Measurements from ENCODE around the gene RANBP3.

Gene RANBP3

GRCh38 chr19:6005321-6006069, 27.6 kb upstream of the RANBP3 start:
- Histone ChIP-seq H3K9me3 (ENCODE audit: control insufficient read depth, insufficient read depth, low read length) (no peaks in the 10 kb centered on the region), H3K4me3 (ENCODE audit: low read depth, low read length) (no peak overlapping the region), H3K4me1 (ENCODE audit: control insufficient read depth, insufficient read depth, low read length) (no peaks in the 10 kb centered on the region), H3K36me3 (ENCODE audit: control insufficient read depth, insufficient read depth, low read length) (no peaks in the 10 kb centered on the region), H3K9ac (ENCODE audit: low read depth, low read length) (no peak overlapping the region), H3K27me3 (ENCODE audit: control insufficient read depth, insufficient read depth, low read length) (no peaks in the 10 kb centered on the region)

- H3K4me1 ChIP-seq (ENCODE audit: control insufficient read depth, insufficient read depth, low read length), result no peaks in the 10 kb centered on the region
- no peaks in the 10 kb centered on the region for H3K9me3 ChIP-seq (ENCODE audit: control insufficient read depth, insufficient read depth, low read length)
- no peak overlapping the region for H3K4me3 ChIP-seq (ENCODE audit: low read depth, low read length)
- H3K27me3 ChIP-seq (ENCODE audit: control insufficient read depth, insufficient read depth, low read length), result no peaks in the 10 kb centered on the region
- H3K36me3 ChIP-seq (ENCODE audit: control insufficient read depth, insufficient read depth, low read length), result no peaks in the 10 kb centered on the region
- H3K9ac ChIP-seq (ENCODE audit: low read depth, low read length), result no peak overlapping the region
Observed at GRCh38 chr19:6003976-6004375, 26.0 kb upstream of the RANBP3 start.

GRCh38 chr19:6002591-6002990, 24.7 kb upstream of the RANBP3 start:
- Histone ChIP-seq H3K9ac (ENCODE audit: low read depth, low read length) (no peak overlapping the region), H3K4me1 (ENCODE audit: control insufficient read depth, insufficient read depth, low read length) (no peaks in the 10 kb centered on the region), H3K4me3 (ENCODE audit: low read depth, low read length) (no peak overlapping the region), H3K27me3 (ENCODE audit: control insufficient read depth, insufficient read depth, low read length) (no peaks in the 10 kb centered on the region), H3K9me3 (ENCODE audit: control insufficient read depth, insufficient read depth, low read length) (no peaks in the 10 kb centered on the region), H3K36me3 (ENCODE audit: control insufficient read depth, insufficient read depth, low read length) (no peaks in the 10 kb centered on the region)

- no peak overlapping the region for H3K9ac ChIP-seq (ENCODE audit: low read depth, low read length)
- H3K9me3 ChIP-seq (ENCODE audit: control insufficient read depth, insufficient read depth, low read length), result no peaks in the 10 kb centered on the region
- H3K4me1 ChIP-seq (ENCODE audit: control insufficient read depth, insufficient read depth, low read length), result no peaks in the 10 kb centered on the region
- H3K27me3 ChIP-seq (ENCODE audit: control insufficient read depth, insufficient read depth, low read length), result no peaks in the 10 kb centered on the region
- H3K4me3 ChIP-seq (ENCODE audit: low read depth, low read length), result no peak overlapping the region
- no peaks in the 10 kb centered on the region for H3K36me3 ChIP-seq (ENCODE audit: control insufficient read depth, insufficient read depth, low read length)
Observed at GRCh38 chr19:6000228-6000847, 22.4 kb upstream of the RANBP3 start.

GRCh38 chr19:5999693-6000092, 21.8 kb upstream of the RANBP3 start:
- Histone ChIP-seq H3K27me3 (ENCODE audit: control insufficient read depth, insufficient read depth, low read length) (no peaks in the 10 kb centered on the region), H3K4me1 (ENCODE audit: control insufficient read depth, insufficient read depth, low read length) (no peaks in the 10 kb centered on the region), H3K9ac (ENCODE audit: low read depth, low read length) (no peak overlapping the region), H3K9me3 (ENCODE audit: control insufficient read depth, insufficient read depth, low read length) (no peaks in the 10 kb centered on the region), H3K36me3 (ENCODE audit: control insufficient read depth, insufficient read depth, low read length) (no peaks in the 10 kb centered on the region), H3K4me3 (ENCODE audit: low read depth, low read length) (no peak overlapping the region)

GRCh38 chr19:5997371-5997770, 19.4 kb upstream of the RANBP3 start:
- Histone ChIP-seq H3K9me3 (ENCODE audit: control insufficient read depth, insufficient read depth, low read length) (no peaks in the 10 kb centered on the region), H3K27me3 (ENCODE audit: control insufficient read depth, insufficient read depth, low read length) (no peaks in the 10 kb centered on the region), H3K9ac (ENCODE audit: low read depth, low read length) (no peak overlapping the region), H3K4me1 (ENCODE audit: control insufficient read depth, insufficient read depth, low read length) (no peaks in the 10 kb centered on the region), H3K36me3 (ENCODE audit: control insufficient read depth, insufficient read depth, low read length) (no peaks in the 10 kb centered on the region), H3K4me3 (ENCODE audit: low read depth, low read length) (no peak overlapping the region)

GRCh38 chr19:5996623-5997320, 18.8 kb upstream of the RANBP3 start:
- H3K4me3 ChIP-seq (ENCODE audit: low read depth, low read length), result no peak overlapping the region
- H3K27me3 ChIP-seq (ENCODE audit: control insufficient read depth, insufficient read depth, low read length), result no peaks in the 10 kb centered on the region
- H3K36me3 ChIP-seq (ENCODE audit: control insufficient read depth, insufficient read depth, low read length), result no peaks in the 10 kb centered on the region
- no peaks in the 10 kb centered on the region for H3K4me1 ChIP-seq (ENCODE audit: control insufficient read depth, insufficient read depth, low read length)
- H3K9me3 ChIP-seq (ENCODE audit: control insufficient read depth, insufficient read depth, low read length), result no peaks in the 10 kb centered on the region
- H3K9ac ChIP-seq (ENCODE audit: low read depth, low read length), result no peak overlapping the region

GRCh38 chr19:5996102-5996501, 18.2 kb upstream of the RANBP3 start:
- Histone ChIP-seq H3K9ac (ENCODE audit: low read depth, low read length) (no peak overlapping the region), H3K4me3 (ENCODE audit: low read depth, low read length) (no peak overlapping the region), H3K9me3 (ENCODE audit: control insufficient read depth, insufficient read depth, low read length) (no peaks in the 10 kb centered on the region), H3K27me3 (ENCODE audit: control insufficient read depth, insufficient read depth, low read length) (no peaks in the 10 kb centered on the region), H3K36me3 (ENCODE audit: control insufficient read depth, insufficient read depth, low read length) (no peaks in the 10 kb centered on the region), H3K4me1 (ENCODE audit: control insufficient read depth, insufficient read depth, low read length) (no peaks in the 10 kb centered on the region)

GRCh38 chr19:5995606-5996005, 17.7 kb upstream of the RANBP3 start:
- no peaks in the 10 kb centered on the region for H3K36me3 ChIP-seq (ENCODE audit: control insufficient read depth, insufficient read depth, low read length)
- no peak overlapping the region for H3K9ac ChIP-seq (ENCODE audit: low read depth, low read length)
- H3K4me3 ChIP-seq (ENCODE audit: low read depth, low read length), result no peak overlapping the region
- no peaks in the 10 kb centered on the region for H3K27me3 ChIP-seq (ENCODE audit: control insufficient read depth, insufficient read depth, low read length)
- no peaks in the 10 kb centered on the region for H3K4me1 ChIP-seq (ENCODE audit: control insufficient read depth, insufficient read depth, low read length)
- no peaks in the 10 kb centered on the region for H3K9me3 ChIP-seq (ENCODE audit: control insufficient read depth, insufficient read depth, low read length)

GRCh38 chr19:5994405-5995165, 16.6 kb upstream of the RANBP3 start:
- H3K9ac ChIP-seq (ENCODE audit: low read depth, low read length), result no peak overlapping the region
- H3K4me3 ChIP-seq (ENCODE audit: low read depth, low read length), result no peak overlapping the region
- H3K4me1 ChIP-seq (ENCODE audit: control insufficient read depth, insufficient read depth, low read length), result no peaks in the 10 kb centered on the region
- H3K27me3 ChIP-seq (ENCODE audit: control insufficient read depth, insufficient read depth, low read length), result no peaks in the 10 kb centered on the region
- no peaks in the 10 kb centered on the region for H3K36me3 ChIP-seq (ENCODE audit: control insufficient read depth, insufficient read depth, low read length)
- no peaks in the 10 kb centered on the region for H3K9me3 ChIP-seq (ENCODE audit: control insufficient read depth, insufficient read depth, low read length)

GRCh38 chr19:5993648-5994358, 15.9 kb upstream of the RANBP3 start:
- Histone ChIP-seq H3K9ac (ENCODE audit: low read depth, low read length) (no peak overlapping the region), H3K4me3 (ENCODE audit: low read depth, low read length) (no peak overlapping the region)

More at GRCh38 chr19:5993648-5994358, 15.9 kb upstream of the RANBP3 start:
- Histone ChIP-seq H3K27me3 (ENCODE audit: control insufficient read depth, insufficient read depth, low read length) (no peaks in the 10 kb centered on the region), H3K9me3 (ENCODE audit: control insufficient read depth, insufficient read depth, low read length) (no peaks in the 10 kb centered on the region), H3K4me1 (ENCODE audit: control insufficient read depth, insufficient read depth, low read length) (no peaks in the 10 kb centered on the region), H3K36me3 (ENCODE audit: control insufficient read depth, insufficient read depth, low read length) (no peaks in the 10 kb centered on the region)

All from iPS-15b (cell line).